ENCODE data around the gene CCDC83.

Gene CCDC83

GRCh38 chr11:85823816-85824215 is 31.4 kb upstream of the CCDC83 start:
- no peak for DNase-seq (ENCODE audit: low spot score)
- TF ChIP-seq, protein P1, sequence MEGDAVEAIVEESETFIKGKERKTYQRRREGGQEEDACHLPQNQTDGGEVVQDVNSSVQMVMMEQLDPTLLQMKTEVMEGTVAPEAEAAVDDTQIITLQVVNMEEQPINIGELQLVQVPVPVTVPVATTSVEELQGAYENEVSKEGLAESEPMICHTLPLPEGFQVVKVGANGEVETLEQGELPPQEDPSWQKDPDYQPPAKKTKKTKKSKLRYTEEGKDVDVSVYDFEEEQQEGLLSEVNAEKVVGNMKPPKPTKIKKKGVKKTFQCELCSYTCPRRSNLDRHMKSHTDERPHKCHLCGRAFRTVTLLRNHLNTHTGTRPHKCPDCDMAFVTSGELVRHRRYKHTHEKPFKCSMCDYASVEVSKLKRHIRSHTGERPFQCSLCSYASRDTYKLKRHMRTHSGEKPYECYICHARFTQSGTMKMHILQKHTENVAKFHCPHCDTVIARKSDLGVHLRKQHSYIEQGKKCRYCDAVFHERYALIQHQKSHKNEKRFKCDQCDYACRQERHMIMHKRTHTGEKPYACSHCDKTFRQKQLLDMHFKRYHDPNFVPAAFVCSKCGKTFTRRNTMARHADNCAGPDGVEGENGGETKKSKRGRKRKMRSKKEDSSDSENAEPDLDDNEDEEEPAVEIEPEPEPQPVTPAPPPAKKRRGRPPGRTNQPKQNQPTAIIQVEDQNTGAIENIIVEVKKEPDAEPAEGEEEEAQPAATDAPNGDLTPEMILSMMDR (IDR thresholded peaks at IDR 0.05; ENCODE audit: extremely low read depth, missing control alignments), result no peak

- TF ChIP-seq, protein P1 (IDR thresholded peaks at IDR 0.05; ENCODE audit: extremely low read depth, missing control alignments), result no peak
- DNase-seq (ENCODE audit: low spot score), result no peak
Measured at GRCh38 chr11:85825616-85826015, 29.6 kb upstream of the CCDC83 start.

DNA sequence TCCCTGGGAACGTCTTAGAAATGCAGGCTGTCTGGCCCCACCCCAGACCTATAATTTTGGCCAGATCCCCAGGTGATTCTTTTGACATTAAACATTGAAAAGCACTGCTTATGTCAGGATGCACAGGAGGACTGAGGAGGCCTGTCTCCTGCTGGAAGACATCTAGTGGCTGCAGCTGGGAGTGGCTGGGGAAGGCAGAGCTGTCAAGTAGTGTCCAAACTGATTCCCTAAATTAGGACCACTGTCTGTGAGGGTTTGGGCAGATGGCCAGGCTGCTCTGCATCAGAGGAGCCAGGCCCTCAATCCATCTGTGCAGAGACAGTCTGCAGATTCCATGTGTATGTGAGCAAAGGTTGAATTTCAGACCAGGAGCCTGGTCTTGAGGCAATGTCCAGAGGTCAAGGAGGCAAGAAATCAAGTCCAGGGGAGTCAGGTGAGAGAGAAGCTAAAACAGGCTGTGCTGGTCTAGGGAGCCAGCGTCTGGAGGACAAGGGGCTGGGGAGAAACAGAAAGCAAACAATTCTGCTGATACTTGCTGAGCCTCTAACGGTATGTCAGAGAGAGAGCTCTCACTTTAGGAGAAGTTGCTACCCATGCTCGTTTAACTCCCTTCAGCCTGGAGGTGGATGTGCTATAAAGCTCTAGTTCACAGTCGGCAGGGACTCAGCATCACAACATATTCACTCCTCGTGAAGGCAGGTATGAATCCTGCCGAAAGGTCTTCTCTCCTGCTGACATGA is 28.9 kb upstream of the CCDC83 start:
- peak; percentile 31 for DNase-seq (ENCODE audit: low spot score)
- TF ChIP-seq, protein P1 (IDR thresholded peaks at IDR 0.05; ENCODE audit: extremely low read depth, missing control alignments), result peak; percentile 24

DNA sequence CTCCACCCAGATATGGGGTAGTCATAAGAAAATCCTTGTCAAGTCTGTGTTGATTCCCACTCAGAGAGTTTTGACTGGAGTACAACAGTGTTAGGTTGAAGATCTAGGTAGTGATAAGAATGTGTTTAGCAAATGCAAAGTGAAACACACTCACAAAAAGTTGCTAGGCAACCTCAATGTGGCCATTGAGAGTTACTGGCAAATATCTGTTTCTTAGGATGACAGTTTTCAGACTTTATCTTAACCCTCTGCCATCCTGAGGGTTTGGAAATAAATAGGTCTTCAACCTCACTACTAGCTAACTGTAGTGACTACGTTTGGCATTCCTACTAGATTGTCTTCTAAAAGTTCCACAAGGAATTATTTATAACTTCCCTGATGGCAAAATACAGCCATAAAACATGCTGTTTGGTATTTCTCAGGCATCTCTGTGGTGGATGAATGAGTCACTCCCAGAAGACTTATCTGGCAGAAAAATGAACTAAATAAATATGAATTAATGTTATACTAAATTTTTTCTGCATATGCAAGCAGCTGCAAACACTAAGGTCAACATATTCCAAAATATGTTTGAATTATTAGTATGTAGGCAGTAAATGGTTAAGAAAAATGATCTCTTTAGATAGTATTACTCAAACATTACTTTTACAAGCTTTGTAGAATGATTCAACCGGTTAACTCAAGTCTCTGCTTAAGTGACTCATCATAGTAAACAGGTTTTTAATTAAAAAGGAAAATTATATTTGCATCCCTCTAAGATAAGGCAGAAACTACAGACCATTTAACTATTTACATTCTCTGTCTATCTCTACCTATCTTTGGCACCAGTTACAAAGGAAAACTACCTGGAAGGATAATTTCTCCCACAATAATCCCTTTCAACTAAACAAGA is 27.2 kb upstream of the CCDC83 start:
- DNase-seq (ENCODE audit: low spot score), result no peak
- TF ChIP-seq, protein P1 (IDR thresholded peaks at IDR 0.05; ENCODE audit: extremely low read depth, missing control alignments), result no peak

- no peak for DNase-seq (ENCODE audit: low spot score)
- TF ChIP-seq, protein P1 (IDR thresholded peaks at IDR 0.05; ENCODE audit: extremely low read depth, missing control alignments), result no peak
Measured at GRCh38 chr11:85828640-85828978, 26.6 kb upstream of the CCDC83 start.

GRCh38 chr11:85829172-85829571 is 26.0 kb upstream of the CCDC83 start:
- TF ChIP-seq, protein P1 (IDR thresholded peaks at IDR 0.05; ENCODE audit: extremely low read depth, missing control alignments), result no peak

DNA sequence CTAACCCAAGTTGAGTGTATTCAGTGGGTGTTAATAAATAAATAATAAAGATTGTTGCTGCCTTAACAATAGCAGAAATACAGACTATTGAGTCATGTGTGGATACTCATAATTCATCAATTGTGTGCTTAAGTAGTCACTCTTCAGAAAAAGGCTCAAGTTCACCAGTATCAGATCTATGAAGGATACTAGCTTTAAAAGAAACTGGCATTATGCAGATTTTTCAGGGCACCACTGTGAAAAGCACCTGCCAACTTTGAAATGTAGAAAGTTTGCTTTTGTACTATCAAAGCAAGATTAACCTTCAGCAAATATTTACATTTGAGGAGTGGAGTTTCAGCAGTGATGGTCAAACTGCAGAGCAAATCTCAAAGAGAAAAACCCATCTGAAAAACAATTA is 24.1 kb upstream of the CCDC83 start:
- TF ChIP-seq, protein P1 (IDR thresholded peaks at IDR 0.05; ENCODE audit: extremely low read depth, missing control alignments), result no peak
- no peak for DNase-seq (ENCODE audit: low spot score)

More at GRCh38 chr11:85829172-85829571, 26.0 kb upstream of the CCDC83 start:
- no peak for DNase-seq (ENCODE audit: low spot score)

All from GM20000 (cell line).